Hepatocyte (in vitro differentiated cells): Measurements from ENCODE around the gene RELL1. TPM values are rescaled to one million over a fixed set of nuclear protein-coding genes. Genes with fewer than 3 reads are reported as not detected.

Experiments used
- DNase-seq: peaks from one replicate; pipeline ENCODE4 v3.0.0-alpha.2; 2016; ENCODE audit warnings: low spot score
- H2AFZ ChIP-seq: fragments of 200-600 bp; sonication (generic); 2 replicates; pipeline ENCODE4 v1.6.0; 2016; ENCODE audit warnings: antibody characterized with exemption, mild to moderate bottlenecking
- H3K27ac ChIP-seq: fragments of 200-600 bp; sonication (generic); 2 replicates; pipeline ENCODE4 v1.5.1; 2016; ENCODE audit warnings: mild to moderate bottlenecking
- H3K27me3 ChIP-seq: fragments of 200-600 bp; sonication (generic); 2 replicates; pipeline ENCODE4 v1.6.1; 2016
- H3K36me3 ChIP-seq: fragments of 200-600 bp; sonication (generic); replicated peaks from 2 replicates; pipeline ENCODE4 v1.5.1; 2016; ENCODE audit warnings: low read depth; ENCODE audit not compliant: insufficient read depth
- H3K4me1 ChIP-seq: fragments of 200-600 bp; sonication (generic); 2 replicates; pipeline ENCODE4 v1.5.1; 2016; ENCODE audit warnings: mild to moderate bottlenecking, moderate library complexity; ENCODE audit not compliant: insufficient read depth
- H3K4me2 ChIP-seq: fragments of 200-600 bp; sonication (generic); 2 replicates; pipeline ENCODE4 v1.6.0; 2016
- H3K4me3 ChIP-seq: fragments of 200-600 bp; sonication (generic); 2 replicates; pipeline ENCODE4 v1.5.1; 2016; ENCODE audit warnings: mild to moderate bottlenecking
- H3K79me2 ChIP-seq: fragments of 200-600 bp; sonication (generic); 2 replicates; pipeline ENCODE4 v1.6.0; 2017; ENCODE audit warnings: mild to moderate bottlenecking
- H3K9me2 ChIP-seq: fragments of 200-600 bp; sonication (generic); replicated peaks from 2 replicates; pipeline ENCODE4 v1.6.0; 2017; ENCODE audit warnings: mild to moderate bottlenecking; ENCODE audit not compliant: insufficient read depth
- H3K9me3 ChIP-seq: fragments of 200-600 bp; sonication (generic); 2 replicates; pipeline ENCODE4 v1.5.1; 2016; ENCODE audit warnings: low read depth, mild to moderate bottlenecking
- H4K20me1 ChIP-seq: fragments of 200-600 bp; sonication (generic); 2 replicates; pipeline ENCODE4 v1.6.0; 2016; ENCODE audit warnings: mild to moderate bottlenecking; ENCODE audit not compliant: insufficient read depth, poor library complexity, severe bottlenecking
- EZH2 ChIP-seq: fragments of 200-600 bp; sonication (generic); IDR thresholded peaks from 2 replicates; pipeline ENCODE4 v1.6.1; 2016; ENCODE audit warnings: antibody characterized with exemption, mild to moderate bottlenecking, borderline replicate concordance
- EZH2phosphoT487 ChIP-seq: fragments of 200-600 bp; sonication (generic); IDR thresholded peaks from one replicate; pipeline ENCODE4 v1.6.1; 2018; ENCODE audit warnings: antibody characterized with exemption, mild to moderate bottlenecking, low read depth, moderate library complexity; ENCODE audit not compliant: unreplicated experiment, severe bottlenecking
- WGBS: methylation state at CpG from one replicate; pipeline ENCODE4 v1.1.6; 2016; ENCODE audit warnings: low lambda C conversion rate; ENCODE audit errors: missing lambda C conversion rate; 5-methylcytosine and 5-hydroxymethylcytosine counted together
- polyA plus RNA-seq: library from polyadenylated mRNA; unstranded; fragments of >200 nt; fragmentation: Nextera tagmentation; extraction: Ambion mirVana; gene quantifications from 2 replicates; pipeline ENCODE4 v1.2.1, GENCODE V29; 2016
- total RNA-seq: library from RNA; depleted of rRNA; stranded (reverse); fragments of >200 nt; gene quantifications from 2 replicates; pipeline ENCODE4 v1.2.3, GENCODE V29; 2014
- TF ChIP-seq, protein P1 (sequence below): fragments of 200-600 bp; sonication (generic); IDR thresholded peaks from 2 replicates; pipeline ENCODE4 v1.5.1; 2016; ENCODE audit warnings: antibody characterized with exemption, mild to moderate bottlenecking; ENCODE audit not compliant: poor library complexity

The RELL1 gene
- total and polyA plus RNA-seq, 2 experiments from 2014 or later: 5.5 to 39.8 TPM

- H3K4me3 ChIP-seq: no peak overlapping the region
- TF ChIP-seq, protein P1, sequence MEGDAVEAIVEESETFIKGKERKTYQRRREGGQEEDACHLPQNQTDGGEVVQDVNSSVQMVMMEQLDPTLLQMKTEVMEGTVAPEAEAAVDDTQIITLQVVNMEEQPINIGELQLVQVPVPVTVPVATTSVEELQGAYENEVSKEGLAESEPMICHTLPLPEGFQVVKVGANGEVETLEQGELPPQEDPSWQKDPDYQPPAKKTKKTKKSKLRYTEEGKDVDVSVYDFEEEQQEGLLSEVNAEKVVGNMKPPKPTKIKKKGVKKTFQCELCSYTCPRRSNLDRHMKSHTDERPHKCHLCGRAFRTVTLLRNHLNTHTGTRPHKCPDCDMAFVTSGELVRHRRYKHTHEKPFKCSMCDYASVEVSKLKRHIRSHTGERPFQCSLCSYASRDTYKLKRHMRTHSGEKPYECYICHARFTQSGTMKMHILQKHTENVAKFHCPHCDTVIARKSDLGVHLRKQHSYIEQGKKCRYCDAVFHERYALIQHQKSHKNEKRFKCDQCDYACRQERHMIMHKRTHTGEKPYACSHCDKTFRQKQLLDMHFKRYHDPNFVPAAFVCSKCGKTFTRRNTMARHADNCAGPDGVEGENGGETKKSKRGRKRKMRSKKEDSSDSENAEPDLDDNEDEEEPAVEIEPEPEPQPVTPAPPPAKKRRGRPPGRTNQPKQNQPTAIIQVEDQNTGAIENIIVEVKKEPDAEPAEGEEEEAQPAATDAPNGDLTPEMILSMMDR: no peak
- no peak for TF ChIP-seq EZH2phosphoT487
- TF ChIP-seq EZH2: no peak
- no peaks in the 10 kb centered on the region for H3K9me3 ChIP-seq
- H3K79me2 ChIP-seq: no peaks in the 10 kb centered on the region
- H2AFZ ChIP-seq: no peak overlapping the region
- DNase-seq: no peak
- H3K27me3 ChIP-seq: no peaks in the 10 kb centered on the region
- no peaks in the 10 kb centered on the region for H3K9me2 ChIP-seq
- no peaks in the 10 kb centered on the region for H3K36me3 ChIP-seq
- no peak overlapping the region for H3K27ac ChIP-seq
- no peak overlapping the region for H3K4me2 ChIP-seq
- no peaks in the 10 kb centered on the region for H4K20me1 ChIP-seq
- no peaks in the 10 kb centered on the region for H3K4me1 ChIP-seq
Measured at GRCh38 chr4:37728064-37728463, 41.9 kb upstream of the RELL1 start.

DNA sequence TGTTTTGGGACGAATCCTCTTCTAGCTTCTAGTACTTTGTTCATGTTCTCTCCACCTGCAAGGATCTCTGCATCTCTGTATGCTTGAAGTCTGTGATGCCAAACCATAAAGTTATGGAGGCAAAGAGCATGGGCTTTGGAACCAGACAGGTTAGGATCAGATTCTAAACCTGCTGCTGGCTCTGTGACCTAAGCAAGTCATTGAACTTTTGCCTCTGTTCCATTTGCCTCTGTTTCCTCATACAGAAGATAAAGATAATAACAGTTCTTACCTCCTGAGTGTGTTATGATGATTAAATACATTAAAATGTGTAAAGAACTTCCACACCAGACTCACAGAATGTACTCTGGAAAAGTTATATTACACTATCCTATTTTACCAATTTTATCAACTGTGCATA lies 41.5 kb upstream of the RELL1 start:
- no peaks in the 10 kb centered on the region for H3K9me2 ChIP-seq
- no peaks in the 10 kb centered on the region for H3K27me3 ChIP-seq
- H4K20me1 ChIP-seq: no peaks in the 10 kb centered on the region
- WGBS: 88% methylated on average over 1 of the region's 1 CpG
- no peak for TF ChIP-seq EZH2phosphoT487
- TF ChIP-seq, protein P1: no peak
- no peak for TF ChIP-seq EZH2
- H3K4me1 ChIP-seq: no peaks in the 10 kb centered on the region
- H3K4me3 ChIP-seq: no peak overlapping the region
- H3K9me3 ChIP-seq: no peaks in the 10 kb centered on the region
- no peaks in the 10 kb centered on the region for H3K79me2 ChIP-seq
- no peak overlapping the region for H2AFZ ChIP-seq
- no peaks in the 10 kb centered on the region for H3K36me3 ChIP-seq
- H3K4me2 ChIP-seq: no peak overlapping the region
- H3K27ac ChIP-seq: no peak overlapping the region
- no peak for DNase-seq

DNA sequence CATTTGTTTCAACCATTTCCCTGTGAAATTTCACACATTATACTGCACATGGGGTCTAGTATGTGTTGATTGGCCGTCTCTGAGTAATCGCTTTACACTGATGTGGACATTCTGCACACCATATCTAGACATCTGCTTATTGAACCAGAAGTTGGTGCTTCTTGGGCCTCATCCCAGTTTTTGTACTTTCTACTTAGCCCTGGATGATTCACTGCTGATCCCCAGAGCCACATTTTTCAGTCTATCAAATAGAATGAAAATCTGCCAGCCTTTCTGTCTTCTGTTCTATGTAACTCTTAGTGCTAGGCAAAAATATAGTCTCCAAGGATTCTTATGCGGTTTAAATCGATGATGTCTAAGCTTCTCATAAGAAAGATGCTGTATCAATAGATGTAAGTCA lies 40.5 kb upstream of the RELL1 start:
- 88% methylated on average over 4 of the region's 4 CpGs for WGBS

DNA sequence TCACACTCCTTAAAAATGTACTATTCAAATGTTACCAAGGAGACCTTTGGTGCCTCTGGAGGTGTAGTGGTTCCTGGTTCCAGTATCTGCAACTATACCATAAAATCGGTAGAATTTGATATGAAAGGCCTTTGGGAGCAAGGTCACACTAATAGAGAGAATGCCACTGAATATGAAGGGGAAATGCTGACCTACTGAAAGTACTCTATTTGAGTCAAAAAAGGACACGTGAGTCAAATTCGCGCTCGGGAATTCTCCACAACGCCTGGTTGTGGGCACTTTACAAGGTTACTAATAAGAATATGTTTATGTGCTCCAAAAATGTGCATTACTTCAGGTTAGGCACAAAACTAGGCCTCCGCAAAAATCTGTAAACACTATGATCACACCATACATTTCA lies 39.5 kb upstream of the RELL1 start:
- Histone ChIP-seq H3K9me2 (no peaks in the 10 kb centered on the region), H2AFZ (no peak overlapping the region), H3K9me3 (no peaks in the 10 kb centered on the region), H3K4me2 (no peak overlapping the region), H3K4me1 (no peaks in the 10 kb centered on the region), H4K20me1 (no peaks in the 10 kb centered on the region), H3K4me3 (no peak overlapping the region), H3K79me2 (no peaks in the 10 kb centered on the region), H3K27ac (no peak overlapping the region), H3K36me3 (no peaks in the 10 kb centered on the region), H3K27me3 (no peaks in the 10 kb centered on the region)
- TF ChIP-seq, protein P1: no peak
- TF ChIP-seq EZH2phosphoT487: no peak
- TF ChIP-seq EZH2: no peak
- DNase-seq: no peak
- 96% methylated on average over 7 of the region's 7 CpGs for WGBS

More for the DNA sequence above, 40.5 kb upstream of the RELL1 start:
- no peaks in the 10 kb centered on the region for H3K9me3 ChIP-seq
- no peaks in the 10 kb centered on the region for H3K27me3 ChIP-seq
- TF ChIP-seq, protein P1: no peak
- TF ChIP-seq EZH2: no peak
- no peaks in the 10 kb centered on the region for H3K9me2 ChIP-seq
- no peaks in the 10 kb centered on the region for H3K79me2 ChIP-seq
- no peak overlapping the region for H3K4me2 ChIP-seq
- no peak overlapping the region for H3K27ac ChIP-seq
- H3K4me3 ChIP-seq: no peak overlapping the region
- no peaks in the 10 kb centered on the region for H3K4me1 ChIP-seq
- no peaks in the 10 kb centered on the region for H3K36me3 ChIP-seq
- no peak overlapping the region for H2AFZ ChIP-seq
- no peaks in the 10 kb centered on the region for H4K20me1 ChIP-seq
- no peak for DNase-seq
